HUES6 (cell line): Measurements from ENCODE around the gene FNIP1.
"Not testable (repeated sequence)": the region's sequence is repeated elsewhere in the genome, so short reads cannot be mapped to it uniquely, and the experiment has no call there.

ENCODE experiments used
- H3K27ac ChIP-seq: 2 replicates; pipeline ENCODE4 v1.7.0; 2013; ENCODE audit warnings: low read depth, mild to moderate bottlenecking, low read length, inconsistent platforms
- H3K27me3 ChIP-seq: 2 replicates; pipeline ENCODE4 v1.6.1; 2013; ENCODE audit warnings: low read length; ENCODE audit not compliant: control insufficient read depth, insufficient read depth
- H3K36me3 ChIP-seq: 2 replicates; pipeline ENCODE4 v1.6.1; 2013; ENCODE audit warnings: low read length; ENCODE audit not compliant: control insufficient read depth, insufficient read depth
- H3K4me1 ChIP-seq: 2 replicates; pipeline ENCODE4 v1.6.1; 2013; ENCODE audit warnings: low read length; ENCODE audit not compliant: control insufficient read depth, insufficient read depth
- H3K4me3 ChIP-seq: 2 replicates; pipeline ENCODE4 v1.5.1; 2013; ENCODE audit warnings: low read depth, low read length
- H3K9ac ChIP-seq: one replicate; pipeline ENCODE4 v1.6.1; 2013; ENCODE audit warnings: mild to moderate bottlenecking, low read length
- H3K9me3 ChIP-seq: 2 replicates; pipeline ENCODE4 v1.6.1; 2013; ENCODE audit warnings: low read depth, low read length; ENCODE audit not compliant: control insufficient read depth, insufficient read depth

The FNIP1 gene

GRCh38 chr5:131751506-131751905 is 45.3 kb downstream of the FNIP1 start:
- Histone ChIP-seq H3K27me3 (no peaks in the 10 kb centered on the region), H3K27ac (no peak overlapping the region), H3K9ac (no peak overlapping the region), H3K4me1 (no peaks in the 10 kb centered on the region), H3K9me3 (peaks cover 4% of the 10 kb centered on the region; the same call in 1 of the 2 replicates), H3K4me3 (no peak overlapping the region), H3K36me3 (no peaks in the 10 kb centered on the region)

- Histone ChIP-seq H3K9me3 (peaks cover 4% of the 10 kb centered on the region; the same call in 1 of the 2 replicates), H3K36me3 (no peaks in the 10 kb centered on the region), H3K9ac (no peak overlapping the region), H3K27ac (no peak overlapping the region), H3K27me3 (no peaks in the 10 kb centered on the region), H3K4me3 (no peak overlapping the region), H3K4me1 (no peaks in the 10 kb centered on the region)
These were observed 46.9 kb downstream of the FNIP1 start for GRCh38 chr5:131749723-131750470.

GRCh38 chr5:131749138-131749537 is 47.7 kb downstream of the FNIP1 start:
- H3K9me3 ChIP-seq, result peaks cover 4% of the 10 kb centered on the region; the same call in 1 of the 2 replicates
- H3K4me1 ChIP-seq, result no peaks in the 10 kb centered on the region
- no peaks in the 10 kb centered on the region for H3K27me3 ChIP-seq
- no peaks in the 10 kb centered on the region for H3K36me3 ChIP-seq
- no peak overlapping the region for H3K4me3 ChIP-seq
- H3K9ac ChIP-seq, result no peak overlapping the region
- no peak overlapping the region for H3K27ac ChIP-seq

GRCh38 chr5:131747180-131748105 is 49.4 kb downstream of the FNIP1 start:
- peaks cover 8% of the 10 kb centered on the region for H3K36me3 ChIP-seq
- no peaks in the 10 kb centered on the region for H3K4me1 ChIP-seq
- H3K9ac ChIP-seq, result no peak overlapping the region
- no peak overlapping the region for H3K4me3 ChIP-seq
- no peak overlapping the region for H3K27ac ChIP-seq
- H3K27me3 ChIP-seq, result no peaks in the 10 kb centered on the region
- no peaks in the 10 kb centered on the region for H3K9me3 ChIP-seq

GRCh38 chr5:131746423-131746822 is 50.4 kb downstream of the FNIP1 start:
- Histone ChIP-seq H3K4me3 (no peak overlapping the region), H3K4me1 (no peaks in the 10 kb centered on the region), H3K27ac (no peak overlapping the region)

GRCh38 chr5:131745703-131746102 is 51.1 kb downstream of the FNIP1 start:
- no peaks in the 10 kb centered on the region for H3K9me3 ChIP-seq
- no peaks in the 10 kb centered on the region for H3K4me1 ChIP-seq
- H3K4me3 ChIP-seq, result no peak overlapping the region
- H3K36me3 ChIP-seq, result peaks cover 13% of the 10 kb centered on the region
- H3K27me3 ChIP-seq, result no peaks in the 10 kb centered on the region
- H3K27ac ChIP-seq, result no peak overlapping the region
- no peak overlapping the region for H3K9ac ChIP-seq

More at GRCh38 chr5:131746423-131746822, 50.4 kb downstream of the FNIP1 start:
- H3K9me3 ChIP-seq, result no peaks in the 10 kb centered on the region
- no peaks in the 10 kb centered on the region for H3K27me3 ChIP-seq
- H3K9ac ChIP-seq, result no peak overlapping the region
- peaks cover 13% of the 10 kb centered on the region for H3K36me3 ChIP-seq

GRCh38 chr5:131745155-131745554 is 51.7 kb downstream of the FNIP1 start:
- H3K4me3 ChIP-seq, result no peak overlapping the region
- H3K27ac ChIP-seq, result no peak overlapping the region
- no peaks in the 10 kb centered on the region for H3K4me1 ChIP-seq
- H3K27me3 ChIP-seq, result no peaks in the 10 kb centered on the region
- H3K36me3 ChIP-seq, result peaks cover 15% of the 10 kb centered on the region
- H3K9ac ChIP-seq, result no peak overlapping the region
- H3K9me3 ChIP-seq, result no peaks in the 10 kb centered on the region

- Histone ChIP-seq H3K36me3 (peaks cover 16% of the 10 kb centered on the region), H3K27ac (no peak overlapping the region), H3K9ac (no peak overlapping the region), H3K4me1 (no peaks in the 10 kb centered on the region), H3K27me3 (no peaks in the 10 kb centered on the region), H3K9me3 (no peaks in the 10 kb centered on the region), H3K4me3 (no peak overlapping the region)
These were observed 56.3 kb downstream of the FNIP1 start for GRCh38 chr5:131740477-131740876.

- H3K36me3 ChIP-seq, result peaks cover 3% of the 10 kb centered on the region
These were observed 61.4 kb downstream of the FNIP1 start for GRCh38 chr5:131735393-131735792.

GRCh38 chr5:131734939-131735338 is 61.9 kb downstream of the FNIP1 start:
- not testable (repeated sequence) for H3K4me1 ChIP-seq, H3K27me3 ChIP-seq, H3K9me3 ChIP-seq, H3K27ac ChIP-seq, H3K9ac ChIP-seq, H3K4me3 ChIP-seq, H3K36me3 ChIP-seq

More at GRCh38 chr5:131735393-131735792, 61.4 kb downstream of the FNIP1 start:
- H3K4me3 ChIP-seq, result no peak overlapping the region
- H3K9ac ChIP-seq, result no peak overlapping the region
- H3K27me3 ChIP-seq, result no peaks in the 10 kb centered on the region
- no peak overlapping the region for H3K27ac ChIP-seq
- H3K4me1 ChIP-seq, result no peaks in the 10 kb centered on the region
- no peaks in the 10 kb centered on the region for H3K9me3 ChIP-seq

- H3K36me3 ChIP-seq, H3K4me1 ChIP-seq, H3K9ac ChIP-seq, H3K27ac ChIP-seq, H3K9me3 ChIP-seq, H3K4me3 ChIP-seq, H3K27me3 ChIP-seq: not testable (repeated sequence)
These were observed 67.5 kb downstream of the FNIP1 start for GRCh38 chr5:131729292-131729691.
